HG02571 (cell line): ENCODE measurements around the gene LIFR.
"Not testable (repeated sequence)": the region's sequence is repeated elsewhere in the genome, so short reads cannot be mapped to it uniquely, and the experiment has no call there.

Experiments
- ATAC-seq: cut with Tn5 transposase; IDR thresholded peaks from one replicate; pipeline ENCODE4 v1.9.1; 2021; ENCODE audit warnings: mild to moderate bottlenecking, moderate library complexity; ENCODE audit not compliant: unreplicated experiment

The LIFR gene

GRCh38 chr5:38556599-38557307 lies at the start of gene LIFR:
Gene LIFR, minus strand, starts transcription at chr5:38556646. Its CDS starts 25,999 bp downstream, at chr5:38530647.
- ATAC-seq, result peak; percentile 54

GRCh38 chr5:38605610-38606009 lies 49.2 kb upstream of the LIFR start:
- no peak for ATAC-seq

GRCh38 chr5:38603691-38604090 lies 47.2 kb upstream of the LIFR start:
- ATAC-seq, result no peak

DNA sequence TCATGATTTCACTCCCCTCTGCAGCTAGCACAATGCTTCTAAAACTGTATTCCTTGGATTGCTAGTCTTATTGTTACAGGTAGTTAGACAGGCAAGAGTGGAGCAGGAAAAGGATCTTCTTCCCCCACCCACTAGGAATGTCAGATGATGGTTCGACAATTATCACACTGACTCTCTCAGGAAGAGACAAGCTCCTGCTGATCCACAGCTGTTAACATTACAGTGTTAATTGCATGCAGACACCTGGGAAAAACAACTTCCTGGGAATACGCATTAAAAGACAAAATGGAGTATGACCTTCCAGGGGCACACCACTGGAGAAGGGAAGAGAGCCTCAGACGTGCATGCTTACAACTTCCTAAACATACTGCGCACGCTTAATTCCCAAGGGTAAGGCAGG lies 46.2 kb upstream of the LIFR start:
- no peak for ATAC-seq

GRCh38 chr5:38601863-38602298 lies 45.4 kb upstream of the LIFR start:
- ATAC-seq, result no peak

DNA sequence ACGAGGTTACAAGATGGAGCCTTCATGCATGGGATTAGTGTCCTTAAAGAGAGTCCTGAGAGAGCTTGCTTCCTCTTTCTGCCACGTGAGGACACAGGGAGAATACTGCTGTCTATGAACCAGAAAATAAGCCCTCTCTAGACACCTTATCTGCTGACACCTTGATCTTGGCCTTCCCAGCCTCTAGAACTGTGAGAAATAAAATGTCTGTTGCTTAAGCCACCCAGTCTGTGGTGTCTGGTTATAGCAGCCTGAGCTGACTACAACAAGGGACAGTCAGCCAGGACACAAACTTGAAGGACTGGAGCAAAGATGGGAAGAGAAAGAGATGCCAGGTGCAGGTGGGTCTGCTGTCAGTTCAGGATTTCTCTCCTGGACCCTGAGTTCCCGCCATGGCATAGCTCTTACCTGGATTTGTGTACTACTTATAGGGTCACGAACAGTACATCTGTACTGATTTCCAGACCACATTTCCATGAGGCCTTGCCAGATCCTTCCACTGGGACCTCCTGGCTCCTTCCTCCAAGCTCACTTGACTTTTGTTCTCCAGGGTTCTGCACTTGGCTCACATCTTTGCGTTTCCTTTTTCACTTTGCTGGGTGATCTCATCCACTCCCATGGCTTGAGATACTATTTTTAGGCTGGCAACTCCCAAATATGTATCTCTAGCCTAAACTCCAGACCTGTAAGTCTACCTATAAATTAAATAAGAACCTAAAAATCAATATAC lies 44.9 kb upstream of the LIFR start:
- ATAC-seq, result no peak

DNA sequence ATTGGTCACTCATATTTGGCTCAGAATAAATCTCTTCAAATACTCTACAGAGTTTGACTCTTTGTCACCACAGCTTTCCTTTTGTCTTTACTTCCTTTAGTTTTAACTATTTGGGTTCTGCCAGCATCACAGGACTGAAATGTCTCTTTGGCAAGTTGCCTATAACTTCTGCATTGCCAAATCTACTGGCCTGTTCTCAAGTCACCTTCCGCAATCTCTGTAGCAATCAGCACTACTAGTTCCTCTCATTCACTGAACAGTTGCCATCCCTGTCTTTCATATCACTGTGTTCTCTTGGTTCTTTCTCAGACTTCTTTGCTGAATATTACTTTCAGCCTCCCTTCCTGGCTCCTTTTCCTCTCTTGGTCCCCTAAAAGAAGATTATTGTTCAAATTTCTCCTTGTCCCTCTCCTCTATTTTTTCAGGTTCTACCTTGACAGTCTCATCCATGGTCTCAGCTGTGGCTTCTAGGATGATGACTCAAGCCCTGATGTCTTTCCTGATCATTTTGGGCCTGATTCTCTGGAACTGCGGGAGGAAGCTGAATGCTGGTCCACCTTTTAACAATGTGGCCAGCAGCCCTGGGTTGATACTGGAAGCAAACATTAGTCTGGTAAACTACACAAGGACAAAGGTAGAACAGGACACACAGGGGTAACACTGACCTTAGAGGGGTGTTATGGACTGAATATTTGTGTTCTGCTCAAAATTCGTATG lies 44.0 kb upstream of the LIFR start:
- ATAC-seq, result no peak

DNA sequence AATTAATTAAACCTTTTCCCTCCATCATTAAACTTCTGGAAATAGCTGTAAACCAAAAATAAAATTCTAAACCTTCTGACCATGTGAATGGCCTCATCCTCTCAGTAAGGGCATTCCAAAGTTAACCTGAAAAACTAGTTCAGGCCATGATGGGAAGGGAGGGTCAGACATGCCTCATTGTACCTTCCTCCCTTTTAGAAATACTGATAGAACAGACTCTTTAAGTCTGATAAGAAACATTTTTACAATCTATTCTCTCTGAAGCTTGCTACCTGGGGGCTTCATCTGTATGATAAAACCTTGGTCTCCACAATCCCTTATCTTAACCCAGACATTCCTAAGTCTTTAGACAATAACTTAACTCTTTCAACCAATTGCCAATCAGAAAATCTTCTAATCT lies 43.3 kb upstream of the LIFR start:
- ATAC-seq, result not testable (repeated sequence)

GRCh38 chr5:38598994-38599617 lies 42.7 kb upstream of the LIFR start:
- no peak for ATAC-seq

GRCh38 chr5:38598296-38598993 lies 42.0 kb upstream of the LIFR start:
- ATAC-seq, result no peak

- ATAC-seq, result no peak
Measured at GRCh38 chr5:38596981-38597380, 40.5 kb upstream of the LIFR start.

DNA sequence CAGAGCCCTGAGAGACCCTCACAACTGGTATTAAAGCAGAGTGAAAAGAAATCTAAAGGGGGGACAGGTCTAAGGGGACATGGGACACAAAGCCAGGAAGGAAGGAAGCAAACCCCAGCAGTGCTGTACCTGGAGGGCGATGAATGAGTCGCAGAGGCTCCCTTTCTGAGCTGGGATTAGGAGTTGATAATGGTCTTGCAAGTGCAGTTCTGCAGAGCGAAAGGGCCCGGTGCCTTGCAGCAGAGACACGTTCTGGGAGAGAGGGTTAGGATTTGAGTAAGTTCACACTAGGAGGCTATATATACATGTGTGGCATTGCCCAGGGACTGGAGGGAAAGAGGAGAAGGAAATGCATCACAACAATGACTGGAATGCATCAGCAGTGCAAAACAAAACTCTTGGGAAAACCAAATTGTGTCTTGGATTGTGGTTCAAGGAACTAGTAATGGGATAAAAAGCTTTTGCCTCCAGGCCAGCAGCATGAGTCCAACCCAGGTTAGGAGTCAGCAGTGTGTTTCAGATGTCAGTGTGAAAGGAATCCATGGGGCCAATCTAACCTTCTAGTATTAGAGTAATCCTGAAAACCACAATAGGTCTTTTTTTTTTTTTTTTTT lies 38.8 kb upstream of the LIFR start:
- no peak for ATAC-seq

- no peak for ATAC-seq
Measured at GRCh38 chr5:38593959-38594358, 37.5 kb upstream of the LIFR start.

GRCh38 chr5:38591523-38591849 lies 35.0 kb upstream of the LIFR start:
- ATAC-seq, result no peak

GRCh38 chr5:38590838-38591522 lies 34.5 kb upstream of the LIFR start:
- ATAC-seq, result no peak

DNA sequence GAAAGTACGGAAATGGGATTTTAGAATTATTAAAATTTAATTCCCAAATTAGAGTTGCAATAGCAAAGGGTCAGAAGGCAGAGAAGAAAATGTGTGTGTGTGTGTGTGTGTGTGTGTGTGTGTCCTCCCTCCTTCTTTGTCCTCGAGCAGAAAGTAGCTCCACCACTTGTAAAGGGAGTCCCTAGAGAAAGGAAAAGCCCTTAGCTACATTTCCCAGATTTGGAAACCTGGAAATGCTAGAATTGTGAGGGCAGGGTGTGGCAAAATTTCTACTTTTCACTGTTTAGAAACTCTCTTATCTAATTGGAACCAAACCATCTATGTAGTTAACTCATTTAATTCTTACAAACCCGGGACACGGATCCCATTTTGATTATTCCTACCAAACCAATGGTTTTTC lies 33.2 kb upstream of the LIFR start:
- ATAC-seq, result no peak

DNA sequence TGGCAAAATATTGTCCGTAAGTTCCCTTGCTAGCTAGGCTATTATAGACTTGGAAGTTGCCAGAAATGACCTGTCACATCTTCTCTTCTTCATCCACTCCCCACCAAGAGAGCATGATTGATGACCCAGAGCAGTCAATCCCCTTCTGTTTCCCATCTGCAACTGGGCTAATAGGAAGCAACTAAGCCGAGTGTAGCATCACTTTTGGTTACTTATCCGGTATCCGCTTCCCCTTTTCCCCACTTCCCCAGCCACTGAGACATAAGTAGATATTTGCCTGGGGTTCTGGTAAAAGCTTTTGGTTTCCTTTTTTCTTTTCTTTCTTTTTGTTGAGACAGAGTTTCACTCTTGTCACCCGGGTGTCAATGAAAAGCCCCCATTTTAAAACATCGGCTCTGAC lies 29.4 kb upstream of the LIFR start:
- no peak for ATAC-seq

DNA sequence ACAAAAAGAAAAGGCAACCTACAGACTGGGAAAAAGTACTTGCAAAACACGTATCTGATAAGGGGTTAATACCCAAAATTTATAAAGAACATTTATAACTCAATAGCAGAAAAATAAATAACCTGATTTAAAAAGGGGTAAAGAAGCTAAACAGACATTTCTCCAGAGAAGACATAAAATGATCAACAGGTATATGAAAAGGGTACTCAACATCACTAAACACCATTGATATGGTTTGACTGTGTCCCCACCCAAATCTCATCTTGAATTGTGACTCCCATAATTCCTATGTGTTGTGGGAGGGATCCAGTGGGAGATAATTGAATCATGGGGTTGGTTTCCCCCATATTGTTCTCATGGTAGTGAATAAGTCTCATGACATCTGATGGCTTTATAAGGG lies 27.1 kb upstream of the LIFR start:
- ATAC-seq, result no peak

DNA sequence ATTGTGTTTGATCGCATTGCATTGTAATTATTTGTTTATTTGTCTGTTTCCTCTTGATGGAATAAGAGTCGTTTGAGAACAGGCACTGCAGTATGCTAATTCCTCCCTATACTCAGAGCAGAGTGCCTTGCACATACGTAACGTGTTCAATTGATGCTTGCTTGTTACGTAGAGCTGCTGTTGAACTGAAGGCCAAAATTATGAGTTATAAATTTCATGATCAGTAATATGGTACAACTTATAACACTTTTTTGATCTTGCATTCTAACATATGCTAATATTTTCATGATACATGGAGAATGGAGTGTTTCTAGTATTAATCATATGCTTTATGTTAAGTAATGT lies 26.5 kb upstream of the LIFR start:
- no peak for ATAC-seq
